ENCODE data around the gene FBXL17. TPM values are rescaled to one million over a fixed set of nuclear protein-coding genes. Genes with fewer than 3 reads are reported as not detected.

The FBXL17 gene
- total and polyA plus RNA-seq, 2 of the 13 experiments (the other 11 are each of a cell fraction or from before 2014, with no cell fraction given) = 3.0 to 7.9 TPM

DNA sequence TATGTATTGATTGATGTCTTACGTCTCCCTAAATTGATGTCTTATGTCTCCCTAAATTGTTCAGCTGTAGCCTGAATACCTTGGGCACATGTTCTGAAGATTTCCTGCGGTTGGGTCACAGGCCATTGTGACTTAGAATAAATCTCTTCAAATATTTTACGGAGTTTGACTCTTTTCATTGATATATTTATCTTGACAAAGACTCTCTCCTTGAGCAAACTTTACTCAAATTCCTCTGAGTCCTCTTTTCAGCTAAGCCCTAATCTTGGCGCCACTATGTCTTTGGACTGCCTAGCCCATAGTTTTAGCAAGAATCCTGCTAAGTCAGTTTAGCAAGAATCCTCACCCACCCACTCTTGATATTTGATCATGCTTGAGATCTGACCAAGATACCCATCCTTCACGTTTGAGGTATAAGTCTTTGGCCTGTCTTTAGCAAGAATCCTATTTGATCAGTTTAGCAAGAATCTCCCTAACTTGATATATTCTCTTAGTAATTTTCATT lies 35.3 kb upstream of the FBXL17 start:
- DNase-seq (ENCODE audit: low spot score) (no peak), FAIRE-seq (no peak), ATAC-seq (no peak)
- peaks cover 5% of the 10 kb centered on the region for H3K4me1 ChIP-seq (ENCODE audit: insufficient read depth, low read length)
- no peak overlapping the region for H3K27ac ChIP-seq (ENCODE audit: extremely low read length, insufficient read depth, low read length)
- no peaks in the 10 kb centered on the region for H3K79me2 ChIP-seq (ENCODE audit: insufficient read depth, low read length)
- H3K9ac ChIP-seq (ENCODE audit: insufficient read depth, low read depth, low read length) = no peak overlapping the region
- ChIA-PET POLR2A (no interaction called here), CTCF (ENCODE audit: low intra/inter-chr PET ratio, low total read pairs) (no interaction called here)
- TF ChIP-seq, protein P1, sequence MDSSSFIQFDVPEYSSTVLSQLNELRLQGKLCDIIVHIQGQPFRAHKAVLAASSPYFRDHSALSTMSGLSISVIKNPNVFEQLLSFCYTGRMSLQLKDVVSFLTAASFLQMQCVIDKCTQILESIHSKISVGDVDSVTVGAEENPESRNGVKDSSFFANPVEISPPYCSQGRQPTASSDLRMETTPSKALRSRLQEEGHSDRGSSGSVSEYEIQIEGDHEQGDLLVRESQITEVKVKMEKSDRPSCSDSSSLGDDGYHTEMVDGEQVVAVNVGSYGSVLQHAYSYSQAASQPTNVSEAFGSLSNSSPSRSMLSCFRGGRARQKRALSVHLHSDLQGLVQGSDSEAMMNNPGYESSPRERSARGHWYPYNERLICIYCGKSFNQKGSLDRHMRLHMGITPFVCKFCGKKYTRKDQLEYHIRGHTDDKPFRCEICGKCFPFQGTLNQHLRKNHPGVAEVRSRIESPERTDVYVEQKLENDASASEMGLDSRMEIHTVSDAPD (CRISPR knock-in tag; IDR thresholded peaks at IDR 0.05) = no peak
- TF ChIP-seq, protein P2, sequence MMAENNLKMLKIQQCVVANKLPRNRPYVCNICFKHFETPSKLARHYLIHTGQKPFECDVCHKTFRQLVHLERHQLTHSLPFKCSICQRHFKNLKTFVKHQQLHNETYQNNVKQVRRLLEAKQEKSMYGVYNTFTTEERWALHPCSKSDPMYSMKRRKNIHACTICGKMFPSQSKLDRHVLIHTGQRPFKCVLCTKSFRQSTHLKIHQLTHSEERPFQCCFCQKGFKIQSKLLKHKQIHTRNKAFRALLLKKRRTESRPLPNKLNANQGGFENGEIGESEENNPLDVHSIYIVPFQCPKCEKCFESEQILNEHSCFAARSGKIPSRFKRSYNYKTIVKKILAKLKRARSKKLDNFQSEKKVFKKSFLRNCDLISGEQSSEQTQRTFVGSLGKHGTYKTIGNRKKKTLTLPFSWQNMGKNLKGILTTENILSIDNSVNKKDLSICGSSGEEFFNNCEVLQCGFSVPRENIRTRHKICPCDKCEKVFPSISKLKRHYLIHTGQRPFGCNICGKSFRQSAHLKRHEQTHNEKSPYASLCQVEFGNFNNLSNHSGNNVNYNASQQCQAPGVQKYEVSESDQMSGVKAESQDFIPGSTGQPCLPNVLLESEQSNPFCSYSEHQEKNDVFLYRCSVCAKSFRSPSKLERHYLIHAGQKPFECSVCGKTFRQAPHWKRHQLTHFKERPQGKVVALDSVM (CRISPR knock-in tag; IDR thresholded peaks at IDR 0.05) = no peak
- no peak for TF ChIP-seq ZNF879 (CRISPR knock-in tag; IDR thresholded peaks at IDR 0.05)
- TF ChIP-seq HMG20A (CRISPR knock-in tag; IDR thresholded peaks at IDR 0.05; ENCODE audit: borderline replicate concordance) = no peak
- TF ChIP-seq U2AF1 (optimal IDR thresholded peaks at IDR 0.05; ENCODE audit: low read depth, low read length) = no peak
- no peak for TF ChIP-seq HDAC2 (CRISPR knock-in tag; IDR thresholded peaks at IDR 0.05)
- no peak for TF ChIP-seq CREB1 (IDR thresholded peaks at IDR 0.05)
- TF ChIP-seq CREB1 (CRISPR knock-in tag; IDR thresholded peaks at IDR 0.05) = no peak
- no peak for TF ChIP-seq ZNF773 (CRISPR knock-in tag; IDR thresholded peaks at IDR 0.05; ENCODE audit: borderline replicate concordance)
- no peak for TF ChIP-seq ZNF549 (CRISPR knock-in tag; IDR thresholded peaks at IDR 0.05)
- no peak for TF ChIP-seq PAWR (CRISPR knock-in tag; IDR thresholded peaks at IDR 0.05; ENCODE audit: borderline replicate concordance)
- TF ChIP-seq, protein P3, sequence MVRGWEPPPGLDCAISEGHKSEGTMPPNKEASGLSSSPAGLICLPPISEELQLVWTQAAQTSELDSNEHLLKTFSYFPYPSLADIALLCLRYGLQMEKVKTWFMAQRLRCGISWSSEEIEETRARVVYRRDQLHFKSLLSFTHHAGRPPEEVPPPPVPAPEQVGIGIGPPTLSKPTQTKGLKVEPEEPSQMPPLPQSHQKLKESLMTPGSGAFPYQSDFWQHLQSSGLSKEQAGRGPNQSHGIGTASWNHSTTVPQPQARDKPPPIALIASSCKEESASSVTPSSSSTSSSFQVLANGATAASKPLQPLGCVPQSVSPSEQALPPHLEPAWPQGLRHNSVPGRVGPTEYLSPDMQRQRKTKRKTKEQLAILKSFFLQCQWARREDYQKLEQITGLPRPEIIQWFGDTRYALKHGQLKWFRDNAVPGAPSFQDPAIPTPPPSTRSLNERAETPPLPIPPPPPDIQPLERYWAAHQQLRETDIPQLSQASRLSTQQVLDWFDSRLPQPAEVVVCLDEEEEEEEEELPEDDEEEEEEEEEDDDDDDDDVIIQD (CRISPR knock-in tag; IDR thresholded peaks at IDR 0.05; ENCODE audit: low read depth) = no peak
- TF ChIP-seq SALL1 (CRISPR knock-in tag; IDR thresholded peaks at IDR 0.05) = no peak
- TF ChIP-seq ZNF746 (CRISPR knock-in tag; IDR thresholded peaks at IDR 0.05) = no peak
- no peak for TF ChIP-seq CENPX (CRISPR knock-in tag; IDR thresholded peaks at IDR 0.05)
- TF ChIP-seq, protein P4, sequence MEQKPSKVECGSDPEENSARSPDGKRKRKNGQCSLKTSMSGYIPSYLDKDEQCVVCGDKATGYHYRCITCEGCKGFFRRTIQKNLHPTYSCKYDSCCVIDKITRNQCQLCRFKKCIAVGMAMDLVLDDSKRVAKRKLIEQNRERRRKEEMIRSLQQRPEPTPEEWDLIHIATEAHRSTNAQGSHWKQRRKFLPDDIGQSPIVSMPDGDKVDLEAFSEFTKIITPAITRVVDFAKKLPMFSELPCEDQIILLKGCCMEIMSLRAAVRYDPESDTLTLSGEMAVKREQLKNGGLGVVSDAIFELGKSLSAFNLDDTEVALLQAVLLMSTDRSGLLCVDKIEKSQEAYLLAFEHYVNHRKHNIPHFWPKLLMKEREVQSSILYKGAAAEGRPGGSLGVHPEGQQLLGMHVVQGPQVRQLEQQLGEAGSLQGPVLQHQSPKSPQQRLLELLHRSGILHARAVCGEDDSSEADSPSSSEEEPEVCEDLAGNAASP (CRISPR knock-in tag; IDR thresholded peaks at IDR 0.05; ENCODE audit: borderline replicate concordance) = no peak
- 0 out of 5 replicates have a peak, but pooled peaks cover 0 to 4% of the 10 kb centered on the region in 2 experiments for H3K27me3 ChIP-seq (ENCODE audit: control insufficient read depth in 1 of 2, insufficient read depth in 2 of 2, low read length in 2 of 2)
- no peak overlapping the region for H3K4me2 ChIP-seq (ENCODE audit: low read depth, low read length)
- intact Hi-C loops (cut with micrococcal nuclease; ENCODE audit: unreplicated experiment) = no loop called here
- 30% methylated on average over 5 of the region's 5 CpGs for WGBS (ENCODE audit: low lambda C conversion rate)
- H3K9me3 ChIP-seq (ENCODE audit: low read length) = no peaks in the 10 kb centered on the region
- BruUV-seq (replicated peaks) = no TSS peak
- in situ Hi-C loops (cut with HindIII; ENCODE audit: extremely low pct_ligation_motif_present, low pct_unique_long_range_greater_than_20kb) = no loop called here
- H2AFZ ChIP-seq (ENCODE audit: low read length) = no peak overlapping the region
- H4K20me1 ChIP-seq (ENCODE audit: insufficient read depth, low read length) = no peaks in the 10 kb centered on the region
- H3K36me3 ChIP-seq (replicated peaks in 1 of 2; ENCODE audit: control insufficient read depth in 1 of 2, insufficient read depth in 2 of 2, low read length in 2 of 2) = no peaks in the 10 kb centered on the region
- no peak overlapping the region for H3K4me3 ChIP-seq (replicated peaks in 1 of 3; ENCODE audit: insufficient read depth in 1 of 3, low read depth in 2 of 3, low read length in 3 of 3)
